ENCODE results near the gene UHRF2.

GRCh38 chr9:6553866-6554265, 140.9 kb downstream of the UHRF2 start:
- TF ChIP-seq POLR2AphosphoS5 (IDR thresholded peaks at IDR 0.05) (no peak), CTCF (IDR thresholded peaks at IDR 0.05) (no peak), POLR2A (IDR thresholded peaks at IDR 0.05) (no peak)

Measured in gastroesophageal sphincter (tissue), 3 donors.